Ascending aorta (tissue), 2 donors: ENCODE measurements around the gene RBM44. TPM values are rescaled to one million over a fixed set of nuclear protein-coding genes. Genes with fewer than 3 reads are reported as not detected.
A peak's percentile ranks its signal among the peaks of the same experiment; 100 is the strongest.
"Not testable (repeated sequence)": the region's sequence is repeated elsewhere in the genome, so short reads cannot be mapped to it uniquely, and the experiment has no call there.

ENCODE experiments used
- DNase-seq, 2 donors: peaks; one replicate each; pipeline ENCODE4 v3.0.0-alpha.2; 2019; ENCODE audit warnings: low spot score in 2 of 2
- H3K27ac ChIP-seq, 2 donors: fragments of 200-600 bp; sonication (generic); one replicate each; pipeline ENCODE4 v1.5.1; 2016 to 2017; ENCODE audit warnings: mild to moderate bottlenecking in 1 of 2
- H3K27me3 ChIP-seq: fragments of 200-600 bp; sonication (generic); one replicate; pipeline ENCODE4 v1.5.1; 2017
- H3K36me3 ChIP-seq, 2 donors: fragments of 200-600 bp; sonication (generic); one replicate each; pipeline ENCODE4 v1.5.1; 2016
- H3K4me1 ChIP-seq, 2 donors: fragments of 200-600 bp; sonication (generic); one replicate each; pipeline ENCODE4 v1.5.1; 2016 to 2017; ENCODE audit warnings: mild to moderate bottlenecking in 1 of 2
- H3K4me3 ChIP-seq, 2 donors: fragments of 200-600 bp; sonication (generic); one replicate each; pipeline ENCODE4 v1.5.1; 2016 to 2017; ENCODE audit warnings: mild to moderate bottlenecking in 1 of 2
- H3K9me3 ChIP-seq, 2 donors: fragments of 200-600 bp; sonication (generic); one replicate each; pipeline ENCODE4 v1.5.1; 2016
- CTCF ChIP-seq, 3 experiments: fragments of 200-600 bp in 2 of 3; fragments of 450-650 bp in 1 of 3; sonication (generic) in 2 of 3; IDR thresholded peaks; one replicate each; pipeline ENCODE4 v1.5.1; 2016 to 2019; ENCODE audit warnings: antibody characterized with exemption in 3 of 3, mild to moderate bottlenecking in 1 of 3, moderate library complexity in 1 of 3
- intact Hi-C: fragments of 100-400 bp; cut with DNase I; formaldehyde crosslinking; loops from one replicate; pipeline ENCODE4 v1.15.1; 2023
- total RNA-seq: library from RNA; depleted of rRNA; stranded (reverse); fragments of >200 nt; gene quantifications from one replicate; pipeline ENCODE4 v1.1.0, GENCODE V29; 2016

The RBM44 gene
- total RNA-seq, 1 donor from 2014 or later = 8.5 TPM

GRCh38 chr2:237841051-237841450 is 42.5 kb downstream of the RBM44 start:
- Histone ChIP-seq H3K36me3 (no peaks in the 10 kb centered on the region), H3K4me3 (no peak overlapping the region), H3K27me3 (no peaks in the 10 kb centered on the region), H3K9me3 (no peaks in the 10 kb centered on the region), H3K27ac (no peak overlapping the region), H3K4me1 (no peaks in the 10 kb centered on the region)
- no peak for DNase-seq
- no peak for TF ChIP-seq CTCF (IDR thresholded peaks at IDR 0.05)
- intact Hi-C loops = no loop called here

- H3K4me1 ChIP-seq, intact Hi-C loops, H3K9me3 ChIP-seq, H3K4me3 ChIP-seq, H3K27ac ChIP-seq, DNase-seq, H3K27me3 ChIP-seq, H3K36me3 ChIP-seq: not testable (repeated sequence)
These were observed 50.4 kb downstream of the RBM44 start for GRCh38 chr2:237848940-237849339.

GRCh38 chr2:237854295-237854694 is 55.7 kb downstream of the RBM44 start:
- peaks cover 0 to 13% of the 10 kb centered on the region in 2 donors for H3K4me1 ChIP-seq
- H3K27me3 ChIP-seq = no peaks in the 10 kb centered on the region
- DNase-seq = no peak
- no peak overlapping the region for H3K27ac ChIP-seq
- intact Hi-C loops = loop anchor here (10.0 kb wide), 1 partner anchor 291 kb away; no protein-coding TSS in a partner anchor
- H3K4me3 ChIP-seq = no peak overlapping the region
- no peak for TF ChIP-seq CTCF (IDR thresholded peaks at IDR 0.05)
- no peaks in the 10 kb centered on the region for H3K36me3 ChIP-seq
- H3K9me3 ChIP-seq = no peaks in the 10 kb centered on the region

DNA sequence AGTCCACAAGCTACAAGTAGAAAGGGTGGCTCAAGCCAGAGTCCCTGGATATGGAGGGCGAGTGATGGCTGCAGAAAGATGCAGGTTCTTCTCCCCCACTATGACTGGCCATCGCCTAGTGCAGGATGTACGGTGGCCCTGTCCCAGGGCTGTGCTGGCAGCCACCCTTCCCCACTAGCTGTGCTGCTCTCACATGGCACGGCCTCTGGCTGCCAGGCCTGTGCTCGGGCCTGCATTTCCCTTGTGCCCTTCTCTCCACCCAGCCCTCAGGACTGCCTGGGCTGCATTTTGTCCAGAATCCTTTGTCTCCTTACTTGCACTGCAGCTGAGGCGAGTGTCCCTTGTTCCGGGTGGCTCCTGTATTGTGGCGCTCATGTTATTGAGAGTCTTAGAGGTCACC is 59.2 kb downstream of the RBM44 start:
- TF ChIP-seq CTCF (IDR thresholded peaks at IDR 0.05) = no peak
- Histone ChIP-seq H3K4me3 (no peak overlapping the region), H3K27ac (peak overlapping the region; percentile 97 to 98), H3K36me3 (no peaks in the 10 kb centered on the region), H3K27me3 (no peaks in the 10 kb centered on the region), H3K4me1 (peaks cover 0 to 19% of the 10 kb centered on the region in 2 donors), H3K9me3 (no peaks in the 10 kb centered on the region)
- no peak for DNase-seq
- intact Hi-C loops = loop anchor here (1.0 to 10.0 kb wide), 6 partner anchors 66 to 405 kb away; partner anchors contain the start of genes HES6 and SCLY

GRCh38 chr2:237858294-237859081 is 59.9 kb downstream of the RBM44 start:
- peak overlapping the region; percentile 81 to 87 for H3K4me3 ChIP-seq
- H3K4me1 ChIP-seq = peaks cover 0 to 26% of the 10 kb centered on the region in 2 donors
- no peaks in the 10 kb centered on the region for H3K9me3 ChIP-seq
- peak in 1 of 2 donors; percentile 89 for DNase-seq
- H3K27ac ChIP-seq = peak overlapping the region; percentile 97 to 98
- TF ChIP-seq CTCF (IDR thresholded peaks at IDR 0.05) = peak; percentile 82 to 89 (median 85)
- H3K27me3 ChIP-seq = no peaks in the 10 kb centered on the region
- intact Hi-C loops = loop anchor here (1.0 to 10.0 kb wide), 7 partner anchors 65 to 404 kb away; partner anchors contain the start of genes HES6 and SCLY
- H3K36me3 ChIP-seq = no peaks in the 10 kb centered on the region

DNA sequence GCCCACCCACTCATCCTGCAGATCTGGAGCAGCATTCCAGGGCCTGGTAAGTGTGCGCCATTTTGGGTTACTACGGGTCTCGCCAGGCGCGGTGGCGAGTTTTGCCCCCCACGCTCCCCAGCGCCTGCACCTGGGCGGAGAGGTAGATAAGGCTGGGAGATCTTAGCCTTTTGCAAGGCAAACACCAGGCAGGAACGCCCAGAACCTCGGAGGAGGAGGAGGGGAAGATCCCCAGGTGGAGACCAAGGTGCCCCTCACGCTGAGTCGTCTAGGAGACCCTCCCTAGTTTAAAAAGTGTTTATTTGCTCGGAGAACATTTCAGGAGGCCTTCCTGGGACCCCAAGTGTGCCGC is 60.5 kb downstream of the RBM44 start:
- no peaks in the 10 kb centered on the region for H3K36me3 ChIP-seq
- no peak for DNase-seq
- peak overlapping the region; percentile 97 to 98 for H3K27ac ChIP-seq
- H3K4me1 ChIP-seq = peaks cover 0 to 32% of the 10 kb centered on the region in 2 donors
- intact Hi-C loops = loop anchor here (1.0 to 10.0 kb wide), 5 partner anchors 107 to 404 kb away; partner anchors contain the start of gene HES6
- TF ChIP-seq CTCF (IDR thresholded peaks at IDR 0.05) = no peak
- no peaks in the 10 kb centered on the region for H3K27me3 ChIP-seq
- H3K4me3 ChIP-seq = peak overlapping the region; percentile 81 to 87
- H3K9me3 ChIP-seq = no peaks in the 10 kb centered on the region
